Cardiac fibroblast (primary cell): ENCODE results near the gene MRPS21.

Source experiments
- DNase-seq, 2 donors: peaks; one replicate each; pipeline versions ENCODE4 v3.0.0 to v3.0.0-alpha.2; 2010; ENCODE audit warnings: low read depth in 2 of 2
- H3K4me3 ChIP-seq, 2 donors: replicated peaks in 1 of 2; 1 replicate in 1 of 2; 2 replicates in 1 of 2; pipeline ENCODE4 v1.5.1; 2011; ENCODE audit warnings: low read depth in 2 of 2, low read length in 2 of 2, mild to moderate bottlenecking in 2 of 2, moderate library complexity in 1 of 2
- TF ChIP-seq, protein P1 (sequence below): IDR thresholded peaks from one replicate; pipeline ENCODE4 v1.5.1; 2011; ENCODE audit warnings: low read depth, mild to moderate bottlenecking, low read length, inconsistent platforms

MRPS21 gene

GRCh38 chr1:150259758-150260669 lies 33.6 kb upstream of the MRPS21 start:
- TF ChIP-seq, protein P1, sequence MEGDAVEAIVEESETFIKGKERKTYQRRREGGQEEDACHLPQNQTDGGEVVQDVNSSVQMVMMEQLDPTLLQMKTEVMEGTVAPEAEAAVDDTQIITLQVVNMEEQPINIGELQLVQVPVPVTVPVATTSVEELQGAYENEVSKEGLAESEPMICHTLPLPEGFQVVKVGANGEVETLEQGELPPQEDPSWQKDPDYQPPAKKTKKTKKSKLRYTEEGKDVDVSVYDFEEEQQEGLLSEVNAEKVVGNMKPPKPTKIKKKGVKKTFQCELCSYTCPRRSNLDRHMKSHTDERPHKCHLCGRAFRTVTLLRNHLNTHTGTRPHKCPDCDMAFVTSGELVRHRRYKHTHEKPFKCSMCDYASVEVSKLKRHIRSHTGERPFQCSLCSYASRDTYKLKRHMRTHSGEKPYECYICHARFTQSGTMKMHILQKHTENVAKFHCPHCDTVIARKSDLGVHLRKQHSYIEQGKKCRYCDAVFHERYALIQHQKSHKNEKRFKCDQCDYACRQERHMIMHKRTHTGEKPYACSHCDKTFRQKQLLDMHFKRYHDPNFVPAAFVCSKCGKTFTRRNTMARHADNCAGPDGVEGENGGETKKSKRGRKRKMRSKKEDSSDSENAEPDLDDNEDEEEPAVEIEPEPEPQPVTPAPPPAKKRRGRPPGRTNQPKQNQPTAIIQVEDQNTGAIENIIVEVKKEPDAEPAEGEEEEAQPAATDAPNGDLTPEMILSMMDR, result no peak
- no peak overlapping the region for H3K4me3 ChIP-seq
- peak in 1 of 2 donors; percentile 51 for DNase-seq

DNA sequence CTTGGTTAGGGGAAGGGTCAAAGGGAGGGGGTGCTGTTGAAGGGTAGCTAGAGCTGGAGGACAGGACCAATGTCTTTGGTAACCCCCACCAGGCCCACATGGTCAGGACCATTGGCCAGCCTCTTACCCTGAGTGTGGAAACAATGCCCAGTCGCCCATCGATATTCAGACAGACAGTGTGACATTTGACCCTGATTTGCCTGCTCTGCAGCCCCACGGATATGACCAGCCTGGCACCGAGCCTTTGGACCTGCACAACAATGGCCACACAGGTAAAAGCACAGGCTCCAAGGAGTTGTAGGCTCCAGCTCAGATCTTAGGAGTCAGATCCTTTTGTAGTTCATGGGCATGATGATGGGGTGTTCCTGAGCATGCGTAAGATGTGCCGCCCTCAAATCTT lies 32.3 kb upstream of the MRPS21 start:
- no peak overlapping the region for H3K4me3 ChIP-seq
- no peak for DNase-seq
- TF ChIP-seq, protein P1, result no peak

DNA sequence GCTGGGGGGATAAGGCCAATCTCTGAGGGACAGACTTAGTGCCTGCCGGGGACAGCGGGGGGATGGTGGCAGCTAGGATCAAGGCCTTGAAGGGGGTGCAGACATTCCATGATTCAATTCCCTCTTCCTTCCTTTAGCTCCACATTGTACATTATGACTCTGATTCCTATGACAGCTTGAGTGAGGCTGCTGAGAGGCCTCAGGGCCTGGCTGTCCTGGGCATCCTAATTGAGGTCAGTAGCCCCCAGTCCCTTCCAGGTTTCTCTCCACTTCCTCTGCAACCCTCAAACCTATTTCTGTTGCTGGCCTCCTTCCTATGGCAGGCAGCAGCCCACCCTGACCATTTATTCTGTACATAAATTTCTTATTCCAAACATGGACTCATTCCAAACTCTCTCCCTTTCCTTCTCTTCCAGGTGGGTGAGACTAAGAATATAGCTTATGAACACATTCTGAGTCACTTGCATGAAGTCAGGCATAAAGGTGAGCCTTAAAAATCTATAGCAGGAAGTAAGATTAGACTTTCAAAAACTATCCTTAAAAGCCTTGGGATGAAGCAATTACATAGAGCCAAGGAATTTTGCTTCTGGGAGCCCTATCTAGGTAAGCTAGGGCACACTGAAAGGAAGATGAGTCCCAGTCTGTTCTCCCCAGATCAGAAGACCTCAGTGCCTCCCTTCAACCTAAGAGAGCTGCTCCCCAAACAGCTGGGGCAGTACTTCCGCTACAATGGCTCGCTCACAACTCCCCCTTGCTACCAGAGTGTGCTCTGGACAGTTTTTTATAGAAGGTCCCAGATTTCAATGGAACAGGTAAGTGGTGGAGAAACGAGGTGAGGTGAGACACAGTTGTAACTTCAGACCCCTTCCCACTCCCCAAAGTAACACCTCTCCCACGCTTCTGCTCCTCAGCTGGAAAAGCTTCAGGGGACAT lies 31.0 kb upstream of the MRPS21 start:
- H3K4me3 ChIP-seq, result no peak overlapping the region
- TF ChIP-seq, protein P1, result no peak
- DNase-seq, result no peak

DNA sequence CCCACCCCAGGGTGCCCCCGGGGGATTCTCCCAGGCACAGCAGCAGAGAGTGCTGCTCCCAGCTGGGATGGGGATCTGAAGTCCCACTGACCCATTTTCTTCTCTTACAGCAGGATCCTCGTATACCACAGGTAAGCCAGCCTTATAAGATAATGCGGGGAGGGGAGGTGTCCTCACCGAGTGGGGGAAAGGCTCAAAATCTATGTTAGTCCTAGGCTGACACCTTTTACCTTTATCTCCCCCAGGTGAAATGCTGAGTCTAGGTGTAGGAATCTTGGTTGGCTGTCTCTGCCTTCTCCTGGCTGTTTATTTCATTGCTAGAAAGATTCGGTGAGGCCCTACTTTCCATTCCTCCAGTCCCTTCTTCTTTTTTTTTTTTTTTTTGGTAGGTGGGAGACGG lies 30.1 kb upstream of the MRPS21 start:
- TF ChIP-seq, protein P1, result no peak
- DNase-seq, result no peak
- H3K4me3 ChIP-seq, result no peak overlapping the region

- DNase-seq, result peak in 1 of 2 donors; percentile 3
These were observed 25.8 kb upstream of the MRPS21 start for GRCh38 chr1:150267896-150268295.

DNA sequence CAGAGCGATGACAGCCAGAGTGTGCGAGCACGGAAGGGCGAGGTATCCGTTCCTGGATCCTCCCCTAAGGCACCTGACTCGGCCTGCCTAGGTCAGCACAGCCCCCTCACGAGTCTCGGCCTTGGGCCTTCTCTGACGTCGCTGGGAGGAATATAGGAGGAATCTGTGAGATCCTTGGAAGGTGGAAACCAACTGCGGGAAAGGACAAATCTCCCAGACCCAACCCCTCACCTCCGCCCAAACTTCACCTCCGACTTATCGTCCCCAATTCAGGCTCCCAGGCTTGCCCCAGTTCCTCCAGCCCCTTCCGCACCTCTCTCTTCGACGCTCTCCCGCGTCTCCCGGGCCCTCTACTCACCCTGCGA lies 25.3 kb upstream of the MRPS21 start:
- peak overlapping the region; percentile 90 to 98 for H3K4me3 ChIP-seq
- DNase-seq, result peak; percentile 27 to 55
- TF ChIP-seq, protein P1, result no peak

More at GRCh38 chr1:150267896-150268295, 25.8 kb upstream of the MRPS21 start:
- H3K4me3 ChIP-seq, result peak overlapping the region; percentile 90 to 98
- TF ChIP-seq, protein P1, result no peak
